MG63 (cell line): ENCODE results near the gene AGBL5. TPM values are rescaled to one million over a fixed set of nuclear protein-coding genes. Genes with fewer than 3 reads are reported as not detected.
"Not testable (repeated sequence)": the region's sequence is repeated elsewhere in the genome, so short reads cannot be mapped to it uniquely, and the experiment has no call there.

Source experiments
- DNase-seq: peaks from one replicate; pipeline ENCODE4 v3.0.0-alpha.2; 2020
- H3K27me3 ChIP-seq: fragments of 250-450 bp; sonication (Bioruptor Pico); 2 replicates; pipeline ENCODE4 v1.5.1; 2020; ENCODE audit warnings: mild to moderate bottlenecking, moderate library complexity
- H3K36me3 ChIP-seq: fragments of 250-450 bp; sonication (Bioruptor Pico); 2 replicates; pipeline ENCODE4 v1.5.1; 2020; ENCODE audit warnings: mild to moderate bottlenecking, moderate library complexity
- H3K4me3 ChIP-seq: fragments of 250-450 bp; sonication (Bioruptor Pico); 2 replicates; pipeline ENCODE4 v1.5.1; 2020; ENCODE audit warnings: mild to moderate bottlenecking, moderate library complexity
- H3K9me3 ChIP-seq: fragments of 250-450 bp; sonication (Bioruptor Pico); 2 replicates; pipeline ENCODE4 v1.5.1; 2020; ENCODE audit warnings: mild to moderate bottlenecking, moderate library complexity
- total RNA-seq: library from RNA; depleted of rRNA; stranded (reverse); fragments of >200 nt; shearing (Covaris generic); gene quantifications from 2 replicates; pipeline ENCODE4 v1.2.3, GENCODE V29; 2014; ENCODE audit warnings: low replicate concordance

AGBL5 gene
- total RNA-seq, 1 experiment from 2014 or later = 26.0 TPM

DNA sequence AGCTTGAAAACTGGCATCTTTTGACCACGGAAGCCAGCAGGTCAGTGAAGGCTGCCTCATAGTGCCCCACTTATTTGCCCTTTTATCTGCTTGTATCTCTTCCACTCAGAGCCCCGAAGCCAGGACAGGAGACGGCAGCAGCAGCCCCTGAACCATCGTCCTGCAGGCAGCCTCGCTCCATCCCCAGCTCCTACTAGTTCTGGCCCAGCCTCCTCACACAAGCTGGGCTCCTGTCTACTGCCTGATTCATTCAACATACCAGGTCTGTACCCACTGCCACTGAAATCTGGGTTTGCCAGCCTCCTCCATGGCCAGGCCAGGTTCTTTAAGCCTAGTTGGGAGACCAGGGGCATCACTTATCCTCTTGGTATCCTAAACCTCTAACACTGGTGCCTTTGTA is 15.9 kb downstream of the AGBL5 start:
- DNase-seq = no peak

GRCh38 chr2:27069436-27069835 is 18.0 kb downstream of the AGBL5 start:
- Histone ChIP-seq H3K4me3 (no peak overlapping the region), H3K9me3 (no peaks in the 10 kb centered on the region), H3K36me3 (peaks cover 39% of the 10 kb centered on the region), H3K27me3 (no peaks in the 10 kb centered on the region)
- no peak for DNase-seq

More for the DNA sequence above, 15.9 kb downstream of the AGBL5 start:
- no peaks in the 10 kb centered on the region for H3K9me3 ChIP-seq
- H3K36me3 ChIP-seq = peaks cover 42% of the 10 kb centered on the region
- no peak overlapping the region for H3K4me3 ChIP-seq
- H3K27me3 ChIP-seq = no peaks in the 10 kb centered on the region

DNA sequence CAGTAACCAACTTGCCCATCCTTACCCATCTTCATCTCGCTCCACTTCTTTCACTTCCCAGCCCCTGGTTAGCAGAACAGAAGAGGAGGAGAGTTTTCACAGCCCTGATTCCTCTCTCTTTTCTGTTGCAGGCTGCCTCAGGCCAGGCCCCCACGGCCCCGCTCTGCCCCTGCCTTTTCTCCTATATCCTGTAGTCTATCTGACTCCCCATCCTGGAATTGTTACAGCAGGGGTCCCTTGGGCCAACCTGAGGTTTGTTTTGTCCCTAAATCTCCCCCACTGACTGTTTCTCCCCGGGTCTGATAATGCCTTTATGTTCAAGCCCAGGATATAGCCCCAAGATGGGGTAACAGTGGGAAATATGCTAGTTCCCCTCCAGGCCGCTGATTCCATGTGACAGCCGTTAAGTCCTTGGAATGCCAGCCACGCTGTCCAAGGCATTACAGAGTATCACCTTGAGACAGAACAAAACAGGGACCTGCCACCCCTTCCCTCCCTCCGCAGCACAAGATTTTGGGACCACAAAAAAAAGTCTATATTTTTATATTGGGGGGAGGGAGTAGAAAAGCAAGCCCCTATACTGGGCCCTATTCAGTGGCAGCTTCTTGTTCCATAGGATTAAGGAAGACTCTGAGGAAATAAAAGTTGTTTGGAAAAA is 18.6 kb downstream of the AGBL5 start:
- Histone ChIP-seq H3K36me3 (peaks cover 39% of the 10 kb centered on the region), H3K27me3 (no peaks in the 10 kb centered on the region), H3K9me3 (no peaks in the 10 kb centered on the region), H3K4me3 (peak overlapping the region; percentile 92)
- no peak for DNase-seq

DNA sequence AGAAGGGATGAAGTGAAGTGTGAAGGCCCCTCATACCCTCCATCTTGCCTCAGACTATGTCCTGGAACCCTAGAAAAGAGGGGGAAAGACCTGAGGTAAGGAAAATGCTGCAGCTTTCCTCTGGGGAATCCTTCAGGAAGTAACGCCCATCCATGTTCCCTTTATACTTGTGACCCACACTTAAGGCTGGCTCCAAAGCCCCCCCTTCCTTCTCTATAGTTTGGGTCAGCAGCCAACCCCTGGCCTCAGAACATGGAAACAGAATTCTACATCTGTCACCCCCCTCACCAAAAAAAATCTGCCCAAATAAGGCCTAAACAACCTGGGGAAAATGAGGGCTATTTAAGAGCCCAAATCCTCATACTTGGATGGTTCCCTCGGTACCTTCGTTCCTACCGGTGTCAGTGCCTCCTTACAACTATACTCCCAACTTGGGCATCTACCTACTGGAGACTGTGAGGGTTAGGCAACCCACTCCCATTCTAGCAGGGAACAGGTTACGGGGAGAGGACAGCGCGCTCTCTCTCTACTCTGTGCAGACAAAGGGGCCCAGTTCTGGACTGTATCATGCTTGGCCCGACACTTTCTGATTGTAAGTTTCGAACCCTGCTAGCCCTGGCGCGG is 19.3 kb downstream of the AGBL5 start:
- no peak for DNase-seq
- H3K27me3 ChIP-seq = no peaks in the 10 kb centered on the region
- H3K9me3 ChIP-seq = no peaks in the 10 kb centered on the region
- peaks cover 33% of the 10 kb centered on the region for H3K36me3 ChIP-seq
- H3K4me3 ChIP-seq = peak overlapping the region; percentile 92

DNA sequence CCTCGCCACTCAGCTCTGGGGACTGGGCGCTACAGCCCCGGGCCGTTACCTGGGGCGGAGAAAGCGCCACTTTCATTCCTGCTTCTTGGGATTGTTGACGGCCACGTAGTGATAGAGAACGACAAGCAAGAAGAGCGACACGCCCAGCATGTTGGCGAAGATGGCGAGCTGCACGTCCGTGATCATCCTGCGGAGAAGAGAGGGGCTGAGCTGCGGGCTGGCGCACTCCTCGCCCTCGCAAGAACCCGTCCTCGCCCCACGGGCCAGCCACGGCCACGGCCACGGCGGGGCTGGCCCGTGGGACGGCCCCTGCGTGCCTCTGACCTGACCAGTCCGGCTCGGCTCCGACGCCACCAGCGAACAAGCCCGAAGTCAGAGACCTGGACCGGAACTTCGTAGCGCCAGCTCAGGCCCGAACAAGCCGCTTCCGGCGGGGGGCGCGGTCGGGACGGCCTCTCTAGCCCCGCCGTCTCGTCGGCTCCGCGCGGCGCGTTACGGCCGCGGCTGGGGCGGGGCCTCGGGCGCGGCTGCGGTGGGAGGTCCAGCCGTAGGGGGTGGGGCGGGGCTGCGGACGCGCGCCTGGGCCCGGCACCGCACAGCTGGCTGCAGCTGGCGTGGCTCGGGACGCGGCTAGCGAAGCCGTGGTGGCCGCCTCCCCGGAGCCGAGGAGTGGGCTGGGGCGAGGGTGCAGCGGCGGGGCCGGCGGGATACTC is 20.0 kb downstream of the AGBL5 start, which contains the start of gene OST4:
Gene OST4, minus strand, starts transcription at position 378 of the 713 bp plus-strand sequence.
- peaks cover 33% of the 10 kb centered on the region for H3K36me3 ChIP-seq
- no peaks in the 10 kb centered on the region for H3K9me3 ChIP-seq
- H3K4me3 ChIP-seq = peak within 1 kb of the TSS; percentile 92
- no peaks in the 10 kb centered on the region for H3K27me3 ChIP-seq
- peak; percentile 94 for DNase-seq

GRCh38 chr2:27071990-27072830 is 20.7 kb downstream of the AGBL5 start:
- Histone ChIP-seq H3K27me3 (no peaks in the 10 kb centered on the region), H3K9me3 (no peaks in the 10 kb centered on the region), H3K4me3 (peak overlapping the region; percentile 92), H3K36me3 (peaks cover 33% of the 10 kb centered on the region)
- DNase-seq = peak; percentile 59

DNA sequence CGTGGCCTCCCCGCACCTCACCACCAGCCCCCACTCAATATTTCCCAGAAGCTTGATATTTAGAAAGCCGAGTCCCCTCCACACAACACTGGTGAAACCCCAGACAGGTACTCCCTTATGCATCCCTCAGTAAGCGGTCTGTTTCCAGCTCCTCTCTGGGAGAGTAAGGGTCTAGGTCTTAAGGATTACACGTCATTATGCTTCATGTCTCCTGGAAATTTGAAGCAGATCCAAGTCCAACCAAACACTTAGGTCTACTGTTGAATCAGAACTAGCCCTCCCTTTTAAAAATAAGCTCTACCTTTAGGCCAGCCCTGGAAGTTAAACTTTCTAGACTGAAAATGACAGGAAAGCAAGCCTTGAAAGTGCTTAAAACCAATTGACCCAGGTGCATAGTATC is 21.5 kb downstream of the AGBL5 start:
- DNase-seq = no peak
- Histone ChIP-seq H3K9me3 (no peaks in the 10 kb centered on the region), H3K36me3 (peaks cover 26% of the 10 kb centered on the region), H3K27me3 (no peaks in the 10 kb centered on the region), H3K4me3 (no peak overlapping the region)

DNA sequence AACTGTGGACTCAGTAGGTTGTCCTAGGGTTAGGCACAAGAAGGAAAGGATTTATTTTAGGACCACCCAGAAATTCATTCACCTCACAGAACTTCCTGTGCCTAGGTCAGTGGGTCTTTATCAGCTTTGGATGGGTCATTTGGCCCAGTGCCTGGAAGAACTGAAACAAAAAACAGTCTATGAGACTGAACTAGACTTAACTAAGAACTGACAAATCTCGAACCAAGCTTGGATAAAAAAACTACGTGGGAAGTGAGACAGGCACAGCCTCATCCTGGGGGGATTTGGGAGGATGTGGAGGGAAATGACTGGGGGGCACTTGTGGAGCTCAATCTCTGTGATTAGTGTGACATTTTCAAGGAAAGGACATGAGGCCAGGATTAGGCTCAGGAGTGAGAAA is 22.3 kb downstream of the AGBL5 start:
- no peak for DNase-seq
- no peak overlapping the region for H3K4me3 ChIP-seq
- peaks cover 20% of the 10 kb centered on the region for H3K36me3 ChIP-seq
- no peaks in the 10 kb centered on the region for H3K9me3 ChIP-seq
- no peaks in the 10 kb centered on the region for H3K27me3 ChIP-seq

DNA sequence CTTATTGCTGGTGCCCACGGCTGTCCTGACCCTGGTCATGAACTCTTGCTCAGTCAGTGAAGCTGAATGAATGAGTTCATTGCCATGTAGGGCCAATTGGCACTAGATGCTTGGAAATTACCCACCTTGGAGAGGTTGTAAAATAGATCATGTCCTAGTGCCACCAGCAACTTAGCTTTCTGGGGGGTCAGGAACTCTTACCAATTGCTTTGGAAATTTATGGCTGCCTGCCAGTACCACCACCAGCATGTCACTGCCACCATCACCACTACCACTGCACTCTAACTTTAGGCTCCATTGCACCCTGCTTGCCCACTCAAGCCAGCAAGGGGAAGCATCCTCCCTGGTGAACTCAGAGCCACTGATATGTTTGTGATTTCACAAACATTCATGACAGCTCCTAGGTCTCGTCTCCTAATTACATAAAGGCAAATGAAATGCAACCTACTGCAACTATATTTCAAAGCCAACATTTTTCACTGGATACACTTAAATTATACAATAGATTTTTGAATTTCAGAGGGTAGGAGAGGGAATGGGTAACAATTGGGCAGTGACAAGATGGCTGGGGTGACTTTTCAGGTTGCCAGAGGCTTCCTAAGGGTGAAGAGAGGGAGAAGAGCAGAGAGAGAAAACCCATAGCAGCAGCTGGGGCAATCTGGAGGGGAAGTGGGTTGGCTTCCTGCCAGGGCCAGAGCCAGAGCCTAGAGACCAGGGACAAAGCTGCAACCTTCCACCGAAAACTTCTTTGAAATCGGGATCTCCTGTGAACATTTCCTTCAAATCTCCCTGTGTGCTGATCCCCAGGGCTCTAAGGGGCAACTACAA is 23.5 kb downstream of the AGBL5 start:
- Histone ChIP-seq H3K9me3 (no peaks in the 10 kb centered on the region), H3K36me3 (peaks cover 8% of the 10 kb centered on the region), H3K4me3 (no peak overlapping the region), H3K27me3 (no peaks in the 10 kb centered on the region)
- no peak for DNase-seq

GRCh38 chr2:27075566-27075871 is 24.1 kb downstream of the AGBL5 start:
- H3K9me3 ChIP-seq, H3K27me3 ChIP-seq, DNase-seq, H3K4me3 ChIP-seq, H3K36me3 ChIP-seq: not testable (repeated sequence)

- Histone ChIP-seq H3K9me3 (no peaks in the 10 kb centered on the region), H3K27me3 (no peaks in the 10 kb centered on the region), H3K4me3 (no peak overlapping the region), H3K36me3 (peaks cover 8% of the 10 kb centered on the region)
- no peak for DNase-seq
Observed at GRCh38 chr2:27076323-27076722, 24.9 kb downstream of the AGBL5 start.

DNA sequence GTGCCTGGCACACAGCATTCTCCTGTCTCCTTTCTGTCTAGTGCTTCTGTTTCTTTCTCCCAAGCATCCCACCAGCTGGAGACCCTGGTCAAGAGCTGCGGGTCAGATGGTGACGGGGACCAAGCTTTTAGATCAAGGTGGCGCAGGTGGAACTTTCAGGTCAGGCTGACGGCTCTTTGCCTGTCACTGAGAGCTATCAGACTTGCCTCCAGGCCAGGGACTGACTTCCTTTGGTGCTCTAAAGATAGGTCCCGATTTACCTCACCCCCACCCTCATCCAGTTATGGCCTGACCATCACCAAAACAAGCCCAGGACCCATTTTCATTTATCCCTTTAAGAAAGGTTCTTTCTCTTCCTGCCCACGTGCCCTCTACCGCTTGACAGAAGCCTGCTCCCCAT is 25.8 kb downstream of the AGBL5 start:
- no peaks in the 10 kb centered on the region for H3K27me3 ChIP-seq
- peaks cover 15% of the 10 kb centered on the region for H3K36me3 ChIP-seq
- no peaks in the 10 kb centered on the region for H3K9me3 ChIP-seq
- DNase-seq = no peak
- no peak overlapping the region for H3K4me3 ChIP-seq

GRCh38 chr2:27078267-27079194 is 27.1 kb downstream of the AGBL5 start, which contains the start of gene EMILIN1:
EMILIN1 (plus strand) TSS chr2:27078615; CDS start chr2:27079066, 451 bp downstream.
- peak; percentile 90 for DNase-seq
- Histone ChIP-seq H3K36me3 (peaks cover 17% of the 10 kb centered on the region), H3K4me3 (peak within 1 kb of the TSS; percentile 56), H3K9me3 (no peaks in the 10 kb centered on the region), H3K27me3 (no peaks in the 10 kb centered on the region)

DNA sequence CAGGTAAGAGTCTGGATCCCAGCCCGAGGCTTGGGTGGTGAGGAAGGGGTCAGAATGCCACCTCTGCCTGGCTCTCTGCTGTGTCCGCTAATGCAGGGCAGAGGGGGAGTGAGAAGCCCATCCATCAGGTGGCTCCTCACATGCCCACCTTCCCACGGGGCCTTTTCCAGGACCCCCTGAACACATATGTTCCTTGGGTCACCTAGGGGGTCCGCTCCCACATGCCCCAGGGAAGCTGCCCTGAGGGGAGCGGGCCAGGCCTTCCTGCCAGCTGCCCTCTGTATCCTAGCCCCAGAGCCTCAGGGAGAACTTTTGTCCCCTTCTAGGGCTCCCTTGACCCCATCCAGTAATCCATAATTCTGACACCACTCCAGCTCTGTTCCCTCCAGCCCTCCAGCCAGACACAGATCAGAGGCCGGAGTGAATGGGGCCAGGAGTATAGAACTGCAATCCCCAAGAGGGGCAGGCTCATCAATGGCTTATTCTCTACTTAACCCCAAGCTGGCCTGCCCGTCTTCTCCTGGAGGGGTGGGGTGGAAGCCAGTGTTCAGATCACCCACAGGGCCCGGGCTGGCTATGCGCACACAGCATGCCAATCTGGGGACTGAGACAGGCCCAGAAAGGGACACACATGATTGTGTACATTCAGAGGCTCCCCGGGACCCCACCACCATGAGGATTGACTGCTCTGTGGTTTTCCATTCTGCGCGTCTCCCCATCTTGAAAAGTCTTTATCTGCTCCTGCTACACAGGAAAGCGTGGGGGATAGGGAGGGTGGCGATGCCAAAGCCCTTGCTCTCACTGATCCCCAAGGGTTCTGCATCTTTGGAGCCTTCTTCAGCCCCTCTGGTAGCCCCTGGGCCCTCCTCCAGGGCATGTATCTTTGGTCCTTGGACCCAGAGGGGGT is 28.0 kb downstream of the AGBL5 start:
- no peaks in the 10 kb centered on the region for H3K9me3 ChIP-seq
- DNase-seq = no peak
- H3K4me3 ChIP-seq = peak overlapping the region; percentile 56
- peaks cover 17% of the 10 kb centered on the region for H3K36me3 ChIP-seq
- H3K27me3 ChIP-seq = no peaks in the 10 kb centered on the region
